ENCODE data around the gene SCN4B. TPM values are rescaled to one million over a fixed set of nuclear protein-coding genes. Genes with fewer than 3 reads are reported as not detected.

The SCN4B gene
- total RNA-seq, 1 donor from 2014 or later: not detected

GRCh38 chr11:118128310-118128709 is 24.3 kb downstream of the SCN4B start:
- no peak for DNase-seq

- DNase-seq: no peak
These were observed 26.4 kb downstream of the SCN4B start for GRCh38 chr11:118126082-118126838.

GRCh38 chr11:118124929-118125535 is 27.6 kb downstream of the SCN4B start:
- no peak for DNase-seq

- no peak for DNase-seq
These were observed 31.8 kb downstream of the SCN4B start for GRCh38 chr11:118120793-118121192.

GRCh38 chr11:118117790-118118601 is 34.6 kb downstream of the SCN4B start:
- no peak for DNase-seq

- DNase-seq: no peak
These were observed 37.6 kb downstream of the SCN4B start for GRCh38 chr11:118115048-118115447.

GRCh38 chr11:118114266-118114665 is 38.4 kb downstream of the SCN4B start:
- DNase-seq: no peak

- no peak for DNase-seq
These were observed 39.8 kb downstream of the SCN4B start for GRCh38 chr11:118112711-118113430.

GRCh38 chr11:118111744-118112035 is 40.9 kb downstream of the SCN4B start:
- no peak for DNase-seq

- DNase-seq: no peak
These were observed 41.4 kb downstream of the SCN4B start for GRCh38 chr11:118111019-118111743.

- no peak for DNase-seq
These were observed 43.4 kb downstream of the SCN4B start for GRCh38 chr11:118109231-118109630.

- no peak for DNase-seq
These were observed 44.1 kb downstream of the SCN4B start for GRCh38 chr11:118108513-118108912.

GRCh38 chr11:118106789-118107335 is 45.8 kb downstream of the SCN4B start:
- no peak for DNase-seq

- no peak for DNase-seq
These were observed 46.8 kb downstream of the SCN4B start for GRCh38 chr11:118105657-118106305.

GRCh38 chr11:118104491-118104890 is 48.1 kb downstream of the SCN4B start:
- DNase-seq: no peak

- no peak for DNase-seq
These were observed 49.8 kb downstream of the SCN4B start for GRCh38 chr11:118102721-118103261.

- no peak for DNase-seq
These were observed 51.9 kb downstream of the SCN4B start for GRCh38 chr11:118100691-118101232.

GRCh38 chr11:118099838-118100556 is 52.6 kb downstream of the SCN4B start:
- DNase-seq: no peak

GRCh38 chr11:118098996-118099837 is 53.4 kb downstream of the SCN4B start:
- no peak for DNase-seq

All from dermis blood vessel endothelial cell (primary cell).